ENCODE measurements around the gene PHF24. TPM values are rescaled to one million over a fixed set of nuclear protein-coding genes. Genes with fewer than 3 reads are reported as not detected.
"Not testable (repeated sequence)": the region's sequence is repeated elsewhere in the genome, so short reads cannot be mapped to it uniquely, and the experiment has no call there.

The PHF24 gene
- total RNA-seq: not detected

DNA sequence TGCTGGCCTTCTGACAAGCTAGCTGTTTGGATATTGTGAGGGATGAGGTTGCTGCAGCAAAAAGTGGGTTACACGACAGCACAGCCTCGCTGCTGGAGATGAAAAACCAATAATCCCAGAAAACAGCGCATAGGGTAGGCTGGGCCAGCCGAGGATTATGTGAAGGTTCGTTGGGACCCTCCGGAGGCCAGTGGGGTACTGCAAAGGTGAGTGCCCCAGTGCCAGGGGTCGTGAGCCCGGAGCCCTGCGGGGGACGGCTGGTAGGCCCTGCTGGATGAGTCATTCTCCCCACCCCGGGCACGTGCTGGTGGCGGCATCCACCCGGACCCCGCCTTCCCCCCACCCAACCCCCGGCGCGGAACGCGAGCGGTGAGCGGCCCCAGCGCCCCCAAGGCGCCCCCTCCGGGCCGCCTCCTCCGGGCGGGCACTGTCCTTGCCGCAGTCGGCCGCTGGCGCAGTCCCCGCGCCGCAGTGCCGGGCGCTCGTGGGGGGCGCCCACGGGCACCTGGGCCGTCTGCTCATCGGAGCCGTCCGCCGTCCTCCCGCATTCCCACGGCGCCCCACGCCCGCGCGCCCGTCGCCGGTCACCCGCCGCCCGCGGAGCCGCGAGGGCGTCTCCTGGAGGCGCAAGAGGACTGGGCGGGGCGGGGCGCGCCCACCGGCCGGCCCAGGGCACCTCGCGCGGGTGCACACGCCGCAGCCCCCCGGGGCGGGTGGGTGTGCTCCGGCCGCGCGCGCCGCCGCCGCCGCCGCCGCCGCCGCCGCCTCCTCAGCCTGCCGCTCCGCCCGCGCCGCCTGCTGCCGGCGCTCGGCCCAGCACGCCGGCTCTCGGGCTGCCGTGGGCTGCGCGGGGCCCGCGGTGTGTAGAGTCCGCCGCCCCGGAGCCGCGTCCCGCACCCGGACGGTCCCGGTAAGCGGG, at the start of gene PHF24:
Gene PHF24, plus strand, starts transcription at position 794 of the 919 bp plus-strand sequence. CDS start 13,014 bp downstream, outside the sequence.
- no peaks in the 10 kb centered on the region for H3K9me3 Mint-ChIP-seq (ENCODE audit: insufficient read depth)
- peak; percentile 82 for ATAC-seq
- H3K27ac Mint-ChIP-seq: no peak within 1 kb of the TSS
- H3K36me3 Mint-ChIP-seq (ENCODE audit: low read depth): no peaks in the 10 kb centered on the region
- peak within 1 kb of the TSS; percentile 30 for H3K4me3 Mint-ChIP-seq
- no peak for DNase-seq
- CTCF ChIA-PET: no interaction called here
- H3K27me3 Mint-ChIP-seq (ENCODE audit: low read depth): peaks cover 63% of the 10 kb centered on the region
- peaks cover 1% of the 10 kb centered on the region for H3K4me1 Mint-ChIP-seq (ENCODE audit: low read depth)
- POLR2A ChIA-PET: no interaction called here

DNA sequence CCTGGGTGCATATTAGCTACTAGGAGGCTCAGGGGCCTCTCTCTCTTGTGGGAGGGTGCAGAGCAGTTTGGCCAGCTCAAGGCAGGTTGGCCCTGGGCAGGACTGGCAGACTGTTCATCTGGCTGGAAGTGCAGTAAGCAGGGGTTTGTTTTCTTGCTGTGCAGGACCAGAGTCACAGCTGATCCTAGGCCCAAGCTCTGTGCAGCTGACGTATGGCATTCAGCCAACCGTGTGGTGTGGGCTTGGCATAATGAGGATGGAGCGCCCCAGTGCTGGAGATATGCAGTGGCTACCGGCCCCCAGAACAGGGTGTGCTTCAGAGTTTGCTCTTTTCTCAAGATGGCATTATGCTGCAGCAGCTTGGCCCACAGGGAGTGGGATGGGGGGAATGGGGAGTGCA, 31.0 kb upstream of the PHF24 start:
- no peak overlapping the region for H3K27ac Mint-ChIP-seq
- no peak overlapping the region for H3K4me3 Mint-ChIP-seq
- H3K36me3 Mint-ChIP-seq (ENCODE audit: low read depth): peaks cover 5% of the 10 kb centered on the region
- DNase-seq: no peak
- ChIA-PET POLR2A (no interaction called here), CTCF (interaction anchor here (1.8 kb wide), 1 partner anchor 27 kb away, joined by 5 read pairs; no protein-coding TSS in a partner anchor)
- no peak for ATAC-seq
- peaks cover 23% of the 10 kb centered on the region for H3K27me3 Mint-ChIP-seq (ENCODE audit: low read depth)
- H3K4me1 Mint-ChIP-seq (ENCODE audit: low read depth): no peaks in the 10 kb centered on the region
- H3K9me3 Mint-ChIP-seq (ENCODE audit: insufficient read depth): peaks cover 17% of the 10 kb centered on the region

DNA sequence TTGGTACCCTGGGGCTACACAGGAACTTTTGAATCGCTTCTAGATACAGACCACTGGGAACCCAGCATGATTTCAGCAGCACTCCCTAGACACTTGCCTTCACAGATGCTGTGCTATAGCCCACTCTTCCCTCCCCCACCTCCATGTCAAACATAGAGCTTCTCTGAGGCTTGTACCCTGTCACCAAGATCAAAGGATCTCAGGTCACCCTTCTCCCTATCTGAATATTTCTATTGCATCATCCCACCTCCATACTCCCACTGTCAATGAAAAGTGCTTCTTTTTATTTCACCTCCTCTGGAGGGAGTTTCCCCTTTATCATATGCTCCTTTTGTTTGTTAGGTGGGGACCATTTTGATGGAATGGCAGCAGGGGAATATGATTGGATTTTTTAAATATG, 29.2 kb upstream of the PHF24 start:
- Mint-ChIP-seq H3K27me3 (ENCODE audit: low read depth) (peaks cover 14% of the 10 kb centered on the region), H3K9me3 (ENCODE audit: insufficient read depth) (peaks cover 17% of the 10 kb centered on the region), H3K36me3 (ENCODE audit: low read depth) (peaks cover 5% of the 10 kb centered on the region), H3K27ac (no peak overlapping the region), H3K4me1 (ENCODE audit: low read depth) (no peaks in the 10 kb centered on the region), H3K4me3 (no peak overlapping the region)
- DNase-seq (no peak), ATAC-seq (no peak)
- ChIA-PET CTCF (interaction anchor here (1.0 to 1.3 kb wide), 4 partner anchors 29 to 61 kb away, joined by 3 to 5 read pairs (median 4); partner anchors contain the start of gene DNAJB5), POLR2A (interaction anchor here (0.9 kb wide), 1 partner anchor 23 kb away, joined by 3 read pairs; no protein-coding TSS in a partner anchor)

DNA sequence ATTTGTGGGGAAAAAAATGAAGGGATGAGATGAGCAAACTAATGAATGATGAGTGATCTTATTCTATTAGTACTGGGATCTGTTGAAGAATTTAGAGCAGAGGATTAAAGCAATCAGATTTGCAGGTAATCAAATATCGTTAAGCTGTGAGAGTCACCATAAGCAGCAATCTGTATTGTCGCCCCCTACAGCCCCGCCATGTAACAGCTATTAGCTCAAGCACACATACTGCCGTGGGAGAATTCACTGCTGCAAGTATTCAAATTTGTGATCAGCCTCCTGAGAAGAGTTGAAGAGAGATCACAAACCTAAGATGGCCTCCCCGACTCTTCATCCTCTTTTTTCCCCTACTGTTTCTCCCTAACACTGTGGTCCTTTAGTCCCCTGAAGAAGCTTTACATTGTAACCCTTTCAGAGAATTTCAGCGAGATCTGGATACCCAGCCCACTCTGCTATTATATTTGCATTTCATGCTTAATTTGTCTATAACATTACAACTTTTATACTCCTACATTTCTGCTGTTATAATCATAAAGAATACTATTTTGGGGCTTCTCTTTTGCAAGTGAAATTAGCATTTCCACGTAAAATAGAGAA, 28.5 kb upstream of the PHF24 start:
- Mint-ChIP-seq H3K36me3 (ENCODE audit: low read depth) (peaks cover 5% of the 10 kb centered on the region), H3K9me3 (ENCODE audit: insufficient read depth) (peaks cover 11% of the 10 kb centered on the region), H3K27ac (no peak overlapping the region), H3K4me3 (no peak overlapping the region), H3K27me3 (ENCODE audit: low read depth) (peaks cover 8% of the 10 kb centered on the region), H3K4me1 (ENCODE audit: low read depth) (no peaks in the 10 kb centered on the region)
- ChIA-PET POLR2A (interaction anchor here (0.9 kb wide), 1 partner anchor 24 kb away, joined by 3 read pairs; no protein-coding TSS in a partner anchor), CTCF (interaction anchor here (0.6 to 1.3 kb wide), 8 partner anchors 16 to 215 kb away, joined by 3 to 6 read pairs (median 4); partner anchors contain the start of gene DNAJB5)
- peak; percentile 53 for ATAC-seq
- peak; percentile 40 for DNase-seq

- POLR2A ChIA-PET; CTCF ChIA-PET; H3K4me1 Mint-ChIP-seq (ENCODE audit: low read depth): not testable (repeated sequence)
These were observed 18.1 kb upstream of the PHF24 start for GRCh38 chr9:34939989-34940388.

GRCh38 chr9:34948451-34948850, 9.6 kb upstream of the PHF24 start:
- CTCF ChIA-PET: no interaction called here
- Mint-ChIP-seq H3K4me1 (ENCODE audit: low read depth) (no peaks in the 10 kb centered on the region), H3K27me3 (ENCODE audit: low read depth) (peaks cover 31% of the 10 kb centered on the region), H3K27ac (no peak overlapping the region), H3K4me3 (no peak overlapping the region), H3K36me3 (ENCODE audit: low read depth) (no peaks in the 10 kb centered on the region), H3K9me3 (ENCODE audit: insufficient read depth) (no peaks in the 10 kb centered on the region)
- DNase-seq: no peak
- no peak for ATAC-seq
- POLR2A ChIA-PET: no interaction called here

More at GRCh38 chr9:34939989-34940388, 18.1 kb upstream of the PHF24 start:
- ATAC-seq; H3K9me3 Mint-ChIP-seq (ENCODE audit: insufficient read depth); H3K27ac Mint-ChIP-seq; H3K4me3 Mint-ChIP-seq; H3K36me3 Mint-ChIP-seq (ENCODE audit: low read depth); H3K27me3 Mint-ChIP-seq (ENCODE audit: low read depth): not testable (repeated sequence)
- DNase-seq: peak; percentile 0

- Mint-ChIP-seq H3K27ac (no peak overlapping the region), H3K27me3 (ENCODE audit: low read depth) (peaks cover 57% of the 10 kb centered on the region), H3K4me3 (no peak overlapping the region), H3K36me3 (ENCODE audit: low read depth) (no peaks in the 10 kb centered on the region), H3K4me1 (ENCODE audit: low read depth) (no peaks in the 10 kb centered on the region), H3K9me3 (ENCODE audit: insufficient read depth) (no peaks in the 10 kb centered on the region)
- no peak for ATAC-seq
- CTCF ChIA-PET: no interaction called here
- DNase-seq: no peak
- POLR2A ChIA-PET: no interaction called here
These were observed 3.9 kb upstream of the PHF24 start for GRCh38 chr9:34954225-34954624.

DNA sequence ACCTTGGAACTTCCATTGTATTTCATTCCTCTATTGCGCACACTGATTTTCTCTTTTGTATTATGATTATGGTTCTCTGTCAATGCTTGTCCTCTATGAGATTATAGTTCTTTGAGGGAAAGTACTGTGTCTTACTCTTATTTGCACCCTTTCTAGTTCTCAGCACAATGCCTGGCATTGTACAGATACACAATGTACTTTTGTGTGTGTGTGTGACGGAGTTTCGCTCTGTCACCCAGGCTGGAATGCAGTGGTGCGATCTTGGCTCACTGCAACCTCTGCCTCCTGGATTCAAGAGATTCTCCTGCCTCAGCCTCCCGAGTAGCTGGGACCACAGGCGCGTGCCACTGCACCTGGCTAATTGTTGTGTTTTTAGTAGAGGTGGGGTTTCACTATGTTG, 2.0 kb upstream of the PHF24 start:
- H3K4me3 Mint-ChIP-seq; POLR2A ChIA-PET; CTCF ChIA-PET; H3K27ac Mint-ChIP-seq; H3K9me3 Mint-ChIP-seq (ENCODE audit: insufficient read depth); DNase-seq; H3K36me3 Mint-ChIP-seq (ENCODE audit: low read depth); H3K4me1 Mint-ChIP-seq (ENCODE audit: low read depth); ATAC-seq: not testable (repeated sequence)
- peaks cover 65% of the 10 kb centered on the region for H3K27me3 Mint-ChIP-seq (ENCODE audit: low read depth)

- ChIA-PET CTCF (no interaction called here), POLR2A (no interaction called here)
- Mint-ChIP-seq H3K9me3 (ENCODE audit: insufficient read depth) (no peaks in the 10 kb centered on the region), H3K27me3 (ENCODE audit: low read depth) (peaks cover 65% of the 10 kb centered on the region), H3K4me1 (ENCODE audit: low read depth) (no peaks in the 10 kb centered on the region), H3K27ac (no peak overlapping the region), H3K4me3 (no peak overlapping the region), H3K36me3 (ENCODE audit: low read depth) (no peaks in the 10 kb centered on the region)
- ATAC-seq: no peak
- no peak for DNase-seq
These were observed 1.4 kb upstream of the PHF24 start for GRCh38 chr9:34956648-34957047.

DNA sequence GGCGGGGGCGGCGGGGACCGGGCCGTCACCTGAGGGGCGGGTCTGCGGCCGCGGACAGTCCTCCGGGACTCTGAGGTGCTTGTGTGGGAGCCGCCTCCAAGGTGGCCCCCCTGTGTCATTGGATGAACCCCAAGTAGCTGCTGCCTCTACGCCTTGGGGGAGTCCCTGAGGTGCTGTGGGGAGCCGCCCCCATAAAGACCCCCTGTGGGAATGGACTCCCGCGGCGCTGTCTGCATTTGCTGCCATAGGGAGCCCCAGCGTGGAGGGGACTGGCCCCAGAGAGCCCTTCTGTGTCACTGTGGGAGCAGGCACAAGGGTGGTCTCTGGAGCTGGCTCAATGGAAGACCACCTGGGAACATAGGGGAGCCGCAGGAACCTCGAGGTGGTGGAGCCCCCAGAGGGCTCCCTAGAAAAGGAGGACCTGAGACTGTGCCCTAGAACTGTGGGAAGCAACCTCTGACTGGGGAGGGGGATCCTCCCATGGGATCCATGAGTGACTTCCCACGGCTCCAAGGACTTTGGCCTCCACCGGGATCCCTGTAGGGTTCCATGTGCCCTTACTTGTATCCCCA, 412 bp downstream of the PHF24 start:
- ChIA-PET CTCF (interaction anchor here (1.0 kb wide), 1 partner anchor 59 kb away, joined by 3 read pairs; no protein-coding TSS in a partner anchor), POLR2A (no interaction called here)
- no peak overlapping the region for H3K4me3 Mint-ChIP-seq
- H3K9me3 Mint-ChIP-seq (ENCODE audit: insufficient read depth): no peaks in the 10 kb centered on the region
- ATAC-seq (no peak), DNase-seq (no peak)
- H3K27me3 Mint-ChIP-seq (ENCODE audit: low read depth): peaks cover 61% of the 10 kb centered on the region
- H3K27ac Mint-ChIP-seq: no peak overlapping the region
- no peaks in the 10 kb centered on the region for H3K36me3 Mint-ChIP-seq (ENCODE audit: low read depth)
- peaks cover 1% of the 10 kb centered on the region for H3K4me1 Mint-ChIP-seq (ENCODE audit: low read depth)

GRCh38 chr9:34959461-34959860, 1.4 kb downstream of the PHF24 start:
- no peak overlapping the region for H3K27ac Mint-ChIP-seq
- ATAC-seq: no peak
- no peaks in the 10 kb centered on the region for H3K36me3 Mint-ChIP-seq (ENCODE audit: low read depth)
- H3K27me3 Mint-ChIP-seq (ENCODE audit: low read depth): peaks cover 54% of the 10 kb centered on the region
- H3K9me3 Mint-ChIP-seq (ENCODE audit: insufficient read depth): no peaks in the 10 kb centered on the region
- peaks cover 1% of the 10 kb centered on the region for H3K4me1 Mint-ChIP-seq (ENCODE audit: low read depth)
- no peak for DNase-seq
- ChIA-PET POLR2A (no interaction called here), CTCF (interaction anchor here (1.0 to 2.0 kb wide), 2 partner anchors 26 to 60 kb away, joined by 3 to 6 read pairs; no protein-coding TSS in a partner anchor)
- H3K4me3 Mint-ChIP-seq: no peak overlapping the region

Measured in activated CD8-positive, alpha-beta T cell treated with anti-CD3 and anti-CD28 coated beads, Interleukin-2, amount 10 ng/mL, durations not matched to agents 7 days and 5 days (primary cell).